OCI-LY3 (cell line): Measurements from ENCODE around the gene PIN1.

Experiments
- H2AFZ ChIP-seq: fragments of 200-600, 300-600 bp; shearing (Covaris generic); 2 replicates; pipeline ENCODE4 v1.6.0; 2014; ENCODE audit warnings: antibody characterized with exemption, low read depth, low read length
- H3K27ac ChIP-seq: fragments of 200-600, 300-600 bp; sonication (generic); 2 replicates; pipeline ENCODE4 v1.5.1; 2014; ENCODE audit warnings: mild to moderate bottlenecking, low read length, moderate library complexity, mixed read lengths
- H3K27me3 ChIP-seq: fragments of 200-600, 300-600 bp; sonication (generic); 2 replicates; pipeline ENCODE4 v1.6.1; 2014; ENCODE audit warnings: low read depth, low read length, mixed read lengths
- H3K36me3 ChIP-seq: fragments of 200-600, 300-600 bp; sonication (generic); replicated peaks from 2 replicates; pipeline ENCODE3; 2014; ENCODE audit warnings: low read depth, low read length, mixed read lengths
- H3K4me1 ChIP-seq: fragments of 300-600, 200-600 bp; sonication (generic); 2 replicates; pipeline ENCODE4 v1.6.1; 2014; ENCODE audit warnings: low read length, mixed read lengths
- H3K4me2 ChIP-seq: fragments of 200-600, 300-600 bp; sonication (generic); 2 replicates; pipeline ENCODE4 v1.6.1; 2014; ENCODE audit warnings: low read length, mixed read lengths
- H3K4me3 ChIP-seq: fragments of 300-600, 200-600 bp; sonication (generic); 2 replicates; pipeline ENCODE4 v1.5.1; 2014; ENCODE audit warnings: antibody characterized with exemption, mild to moderate bottlenecking, low read length, moderate library complexity
- H3K79me2 ChIP-seq: fragments of 300-600, 200-600 bp; shearing (Covaris generic); 2 replicates; pipeline ENCODE4 v1.6.1; 2014; ENCODE audit warnings: mild to moderate bottlenecking, low read length, mixed read lengths
- H3K9ac ChIP-seq: fragments of 300-600, 200-600 bp; shearing (Covaris generic); 2 replicates; pipeline ENCODE4 v1.6.0; 2014; ENCODE audit warnings: mild to moderate bottlenecking, low read length, moderate library complexity
- H3K9me3 ChIP-seq: fragments of 200-600, 300-600 bp; shearing (Covaris generic); 2 replicates; pipeline ENCODE4 v1.6.1; 2014; ENCODE audit warnings: low read length, mixed read lengths; ENCODE audit not compliant: insufficient read depth
- H4K20me1 ChIP-seq: fragments of 200-600, 300-600 bp; sonication (generic); 2 replicates; pipeline ENCODE4 v1.6.1; 2016; ENCODE audit warnings: low read length, mixed read lengths; ENCODE audit not compliant: insufficient read depth
- EZH2phosphoT487 ChIP-seq: fragments of 200-600 bp; shearing (Covaris generic); IDR thresholded peaks from 2 replicates; pipeline ENCODE4 v1.6.1; 2018; ENCODE audit warnings: antibody characterized with exemption, mixed run types, low read depth
- TF ChIP-seq, protein P1 (sequence below): fragments of 200-600, 300-600 bp; sonication (generic); IDR thresholded peaks from 2 replicates; pipeline ENCODE4 v1.5.1; 2014; ENCODE audit warnings: antibody characterized with exemption, low read length, low read depth

Gene PIN1

DNA sequence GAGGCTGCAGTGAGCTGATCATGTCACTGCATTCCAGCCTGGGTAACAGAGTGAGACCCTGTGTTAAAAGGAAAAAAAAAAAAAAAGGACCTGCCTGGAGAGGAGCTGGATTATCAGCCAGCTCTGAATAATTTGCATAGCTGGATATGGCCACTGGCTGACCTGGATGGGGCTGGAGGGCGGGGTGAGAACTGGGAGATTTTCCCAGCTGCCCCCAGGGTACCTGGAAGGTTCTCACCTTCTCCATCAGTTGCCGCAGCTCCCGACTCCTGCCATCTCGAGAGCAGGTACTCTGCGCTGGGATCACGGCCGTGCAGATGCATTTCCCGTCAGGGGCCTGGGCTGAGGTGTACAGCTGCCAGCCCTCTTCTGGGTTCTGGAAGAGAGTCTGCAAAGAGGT is 25.3 kb downstream of the PIN1 start:
- Histone ChIP-seq H3K79me2 (no peaks in the 10 kb centered on the region), H3K27me3 (peaks cover 10% of the 10 kb centered on the region), H2AFZ (no peak overlapping the region), H3K9me3 (no peaks in the 10 kb centered on the region), H3K27ac (no peak overlapping the region), H3K4me1 (peaks cover 10% of the 10 kb centered on the region; the same call in 1 of the 2 replicates), H3K4me3 (no peak overlapping the region), H3K36me3 (no peaks in the 10 kb centered on the region), H4K20me1 (no peaks in the 10 kb centered on the region), H3K4me2 (no peak overlapping the region), H3K9ac (no peak overlapping the region)
- TF ChIP-seq, protein P1, sequence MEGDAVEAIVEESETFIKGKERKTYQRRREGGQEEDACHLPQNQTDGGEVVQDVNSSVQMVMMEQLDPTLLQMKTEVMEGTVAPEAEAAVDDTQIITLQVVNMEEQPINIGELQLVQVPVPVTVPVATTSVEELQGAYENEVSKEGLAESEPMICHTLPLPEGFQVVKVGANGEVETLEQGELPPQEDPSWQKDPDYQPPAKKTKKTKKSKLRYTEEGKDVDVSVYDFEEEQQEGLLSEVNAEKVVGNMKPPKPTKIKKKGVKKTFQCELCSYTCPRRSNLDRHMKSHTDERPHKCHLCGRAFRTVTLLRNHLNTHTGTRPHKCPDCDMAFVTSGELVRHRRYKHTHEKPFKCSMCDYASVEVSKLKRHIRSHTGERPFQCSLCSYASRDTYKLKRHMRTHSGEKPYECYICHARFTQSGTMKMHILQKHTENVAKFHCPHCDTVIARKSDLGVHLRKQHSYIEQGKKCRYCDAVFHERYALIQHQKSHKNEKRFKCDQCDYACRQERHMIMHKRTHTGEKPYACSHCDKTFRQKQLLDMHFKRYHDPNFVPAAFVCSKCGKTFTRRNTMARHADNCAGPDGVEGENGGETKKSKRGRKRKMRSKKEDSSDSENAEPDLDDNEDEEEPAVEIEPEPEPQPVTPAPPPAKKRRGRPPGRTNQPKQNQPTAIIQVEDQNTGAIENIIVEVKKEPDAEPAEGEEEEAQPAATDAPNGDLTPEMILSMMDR: no peak
- no peak for TF ChIP-seq EZH2phosphoT487

DNA sequence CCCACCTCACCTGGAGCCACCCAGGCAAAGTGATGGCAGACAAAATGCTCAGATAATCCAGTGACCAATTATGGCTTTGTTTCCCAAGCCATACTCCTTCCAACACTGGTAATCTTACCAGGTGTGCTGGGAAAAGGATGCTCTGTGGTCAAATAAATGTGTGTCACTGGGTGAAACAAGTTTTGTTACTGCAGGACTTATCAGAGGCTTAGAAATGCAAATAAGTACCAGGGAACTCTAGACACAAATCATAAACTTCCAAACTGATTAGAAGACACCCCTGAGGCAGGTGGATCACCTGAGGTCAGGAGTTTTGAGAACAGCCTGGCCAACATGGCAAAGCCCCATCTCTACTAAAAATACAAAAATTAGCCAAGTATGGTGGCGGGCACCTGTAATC is 26.4 kb downstream of the PIN1 start:
- Histone ChIP-seq H3K36me3 (no peaks in the 10 kb centered on the region), H4K20me1 (no peaks in the 10 kb centered on the region), H3K9ac (no peak overlapping the region), H3K4me1 (peaks cover 17% of the 10 kb centered on the region), H2AFZ (no peak overlapping the region), H3K27ac (no peak overlapping the region), H3K27me3 (peaks cover 10% of the 10 kb centered on the region), H3K9me3 (no peaks in the 10 kb centered on the region), H3K79me2 (no peaks in the 10 kb centered on the region), H3K4me2 (no peak overlapping the region), H3K4me3 (no peak overlapping the region)
- no peak for TF ChIP-seq EZH2phosphoT487
- TF ChIP-seq, protein P1: no peak

DNA sequence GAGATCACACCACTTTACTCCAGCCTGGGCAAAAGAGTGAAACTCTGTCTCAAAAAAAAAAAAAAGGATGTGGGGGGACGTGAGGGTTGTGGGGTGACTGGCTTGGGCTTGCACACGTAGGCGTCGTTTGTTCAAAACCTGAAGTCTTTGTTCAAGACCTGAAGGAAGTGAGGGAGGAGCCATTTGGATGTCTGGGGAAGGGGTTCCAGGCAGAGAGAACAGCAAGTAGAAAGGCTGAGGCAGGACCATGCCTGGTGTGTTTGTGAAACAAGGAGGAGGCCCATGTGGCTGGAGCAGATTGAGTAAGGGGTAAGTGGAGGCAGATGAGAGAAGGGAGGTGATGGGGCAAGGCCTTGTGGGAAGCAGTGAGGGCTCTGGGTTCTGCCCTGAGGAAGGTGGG is 27.8 kb downstream of the PIN1 start:
- Histone ChIP-seq H4K20me1 (no peaks in the 10 kb centered on the region), H3K4me3 (no peak overlapping the region), H3K36me3 (no peaks in the 10 kb centered on the region), H3K9ac (no peak overlapping the region), H3K9me3 (no peaks in the 10 kb centered on the region), H3K79me2 (no peaks in the 10 kb centered on the region), H3K27ac (no peak overlapping the region), H2AFZ (no peak overlapping the region), H3K4me2 (no peak overlapping the region), H3K4me1 (peaks cover 21% of the 10 kb centered on the region), H3K27me3 (peaks cover 14% of the 10 kb centered on the region)
- TF ChIP-seq, protein P1: no peak
- no peak for TF ChIP-seq EZH2phosphoT487

DNA sequence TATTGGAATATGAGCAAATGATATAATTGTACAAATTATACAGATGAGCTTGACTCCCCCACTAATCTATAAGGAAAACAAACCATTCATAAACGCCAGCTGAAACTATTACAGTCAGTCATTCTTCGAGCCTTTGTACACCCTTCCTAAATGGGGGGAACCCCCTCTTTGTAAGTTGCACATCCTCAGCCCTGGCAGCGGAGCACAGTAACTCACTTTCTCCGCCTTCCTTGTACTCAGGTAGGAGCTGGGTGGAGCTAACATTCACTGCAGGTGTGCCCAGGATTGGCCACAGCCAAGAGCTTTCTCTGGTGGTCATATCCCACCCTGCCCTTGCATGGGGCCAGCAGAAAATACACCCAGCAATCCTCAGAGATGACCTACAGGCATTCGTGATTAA is 28.6 kb downstream of the PIN1 start:
- peaks cover 19% of the 10 kb centered on the region for H3K27me3 ChIP-seq
- no peak overlapping the region for H2AFZ ChIP-seq
- H3K27ac ChIP-seq: no peak overlapping the region
- H3K4me3 ChIP-seq: no peak overlapping the region
- H3K4me2 ChIP-seq: no peak overlapping the region
- H3K9me3 ChIP-seq: no peaks in the 10 kb centered on the region
- no peaks in the 10 kb centered on the region for H3K36me3 ChIP-seq
- no peaks in the 10 kb centered on the region for H3K79me2 ChIP-seq
- H3K9ac ChIP-seq: no peak overlapping the region
- H3K4me1 ChIP-seq: peaks cover 19% of the 10 kb centered on the region
- H4K20me1 ChIP-seq: no peaks in the 10 kb centered on the region
- no peak for TF ChIP-seq EZH2phosphoT487
- TF ChIP-seq, protein P1: no peak
